ENCODE results near the gene PARP11. TPM values are rescaled to one million over a fixed set of nuclear protein-coding genes. Genes with fewer than 3 reads are reported as not detected.
"Not testable (repeated sequence)": the region's sequence is repeated elsewhere in the genome, so short reads cannot be mapped to it uniquely, and the experiment has no call there.

The PARP11 gene
- total RNA-seq, 1 donor = 5.6 TPM

DNA sequence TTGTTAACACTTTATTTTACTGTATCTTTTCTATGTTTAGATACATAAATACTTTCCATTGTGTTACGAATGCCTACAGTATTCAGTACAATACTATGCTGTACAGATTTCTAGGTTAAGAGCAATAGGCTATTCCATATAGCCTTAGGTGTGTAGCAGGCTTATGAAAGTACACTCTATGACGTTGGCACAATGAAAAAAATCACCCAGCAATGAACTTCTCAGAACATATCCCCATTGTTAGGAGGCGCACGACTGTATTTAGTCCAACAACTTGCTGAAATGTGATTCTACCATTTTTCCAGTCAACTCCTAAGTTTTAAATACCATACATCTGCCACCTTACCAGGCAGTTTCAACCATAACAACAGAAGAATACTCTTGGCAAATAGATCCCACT is 1.8 kb downstream of the PARP11 start:
- H3K4me3 ChIP-seq (ENCODE audit: low read depth, low read length) = peak overlapping the region; percentile 77
- no peak for DNase-seq (ENCODE audit: low read depth)
- TF ChIP-seq, protein P1, sequence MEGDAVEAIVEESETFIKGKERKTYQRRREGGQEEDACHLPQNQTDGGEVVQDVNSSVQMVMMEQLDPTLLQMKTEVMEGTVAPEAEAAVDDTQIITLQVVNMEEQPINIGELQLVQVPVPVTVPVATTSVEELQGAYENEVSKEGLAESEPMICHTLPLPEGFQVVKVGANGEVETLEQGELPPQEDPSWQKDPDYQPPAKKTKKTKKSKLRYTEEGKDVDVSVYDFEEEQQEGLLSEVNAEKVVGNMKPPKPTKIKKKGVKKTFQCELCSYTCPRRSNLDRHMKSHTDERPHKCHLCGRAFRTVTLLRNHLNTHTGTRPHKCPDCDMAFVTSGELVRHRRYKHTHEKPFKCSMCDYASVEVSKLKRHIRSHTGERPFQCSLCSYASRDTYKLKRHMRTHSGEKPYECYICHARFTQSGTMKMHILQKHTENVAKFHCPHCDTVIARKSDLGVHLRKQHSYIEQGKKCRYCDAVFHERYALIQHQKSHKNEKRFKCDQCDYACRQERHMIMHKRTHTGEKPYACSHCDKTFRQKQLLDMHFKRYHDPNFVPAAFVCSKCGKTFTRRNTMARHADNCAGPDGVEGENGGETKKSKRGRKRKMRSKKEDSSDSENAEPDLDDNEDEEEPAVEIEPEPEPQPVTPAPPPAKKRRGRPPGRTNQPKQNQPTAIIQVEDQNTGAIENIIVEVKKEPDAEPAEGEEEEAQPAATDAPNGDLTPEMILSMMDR (IDR thresholded peaks at IDR 0.05; ENCODE audit: insufficient read depth, low read length) = no peak

DNA sequence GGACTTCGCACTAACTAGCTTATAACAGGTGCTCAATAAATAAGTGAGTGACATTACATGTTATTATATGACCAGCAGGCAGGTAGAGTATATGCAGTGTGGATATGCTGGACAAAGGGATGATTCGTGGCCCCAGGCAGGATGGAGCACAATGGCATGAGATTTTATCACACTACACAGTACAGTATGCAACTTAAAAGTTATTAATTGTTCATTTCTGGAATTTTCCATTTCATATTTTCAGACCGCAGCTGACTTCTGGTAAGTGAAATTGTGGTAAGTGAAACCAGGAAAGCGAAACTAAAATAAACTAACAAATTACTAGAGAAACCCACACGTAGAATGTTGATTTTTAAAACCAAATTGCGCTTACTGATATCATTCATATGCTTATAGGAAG is 3.3 kb downstream of the PARP11 start:
- H3K4me3 ChIP-seq (ENCODE audit: low read depth, low read length) = no peak overlapping the region
- TF ChIP-seq, protein P1 (IDR thresholded peaks at IDR 0.05; ENCODE audit: insufficient read depth, low read length) = no peak
- no peak for DNase-seq (ENCODE audit: low read depth)

DNA sequence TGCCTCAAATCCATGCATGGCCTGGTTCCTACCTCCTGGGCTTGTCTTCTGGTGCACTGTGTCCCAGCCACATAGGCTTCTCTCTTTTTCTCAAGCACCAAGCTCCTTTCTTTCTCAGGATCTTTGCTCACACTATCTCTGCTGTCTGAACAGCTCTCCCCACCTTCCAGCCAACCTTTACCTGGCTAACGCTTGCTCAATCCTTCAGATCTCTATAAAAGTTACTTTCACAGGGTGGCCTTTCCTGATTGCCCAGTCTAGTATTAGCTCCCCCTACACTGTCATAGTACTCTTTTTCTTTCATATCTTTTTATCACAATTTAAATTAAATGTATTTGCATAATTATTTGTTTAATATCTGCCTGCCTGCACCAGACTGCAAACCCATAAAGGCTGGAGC is 3.8 kb downstream of the PARP11 start:
- no peak overlapping the region for H3K4me3 ChIP-seq (ENCODE audit: low read depth, low read length)
- DNase-seq (ENCODE audit: low read depth) = no peak
- TF ChIP-seq, protein P1 (IDR thresholded peaks at IDR 0.05; ENCODE audit: insufficient read depth, low read length) = no peak

GRCh38 chr12:3863756-3864155 is 9.4 kb downstream of the PARP11 start:
- H3K4me3 ChIP-seq (ENCODE audit: low read depth, low read length) = no peak overlapping the region
- TF ChIP-seq, protein P1 (IDR thresholded peaks at IDR 0.05; ENCODE audit: insufficient read depth, low read length) = no peak

GRCh38 chr12:3842517-3842916 is 30.7 kb downstream of the PARP11 start:
- TF ChIP-seq, protein P1 (IDR thresholded peaks at IDR 0.05; ENCODE audit: insufficient read depth, low read length) = no peak
- DNase-seq (ENCODE audit: low read depth) = no peak
- no peak overlapping the region for H3K4me3 ChIP-seq (ENCODE audit: low read depth, low read length)

More at GRCh38 chr12:3863756-3864155, 9.4 kb downstream of the PARP11 start:
- DNase-seq (ENCODE audit: low read depth) = no peak

DNA sequence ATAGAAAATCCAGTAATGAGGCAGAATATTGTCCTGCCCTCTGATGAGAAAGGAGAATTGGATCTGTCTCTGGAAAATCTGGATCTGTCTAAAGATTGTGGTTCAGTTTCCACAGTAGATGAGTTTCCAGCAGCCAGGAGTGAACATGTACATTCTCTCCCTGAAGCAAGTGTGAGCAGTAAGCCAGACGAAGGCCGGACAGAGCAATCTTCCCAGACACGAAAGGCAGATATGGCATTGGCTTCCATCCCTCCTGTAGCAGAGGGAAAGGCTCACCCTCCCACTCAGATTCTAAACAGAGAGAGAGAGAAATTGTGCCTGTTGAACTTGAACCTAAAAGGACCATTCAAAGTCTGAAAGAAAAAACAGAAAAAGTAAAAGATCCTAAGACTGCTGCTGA is 31.4 kb downstream of the PARP11 start:
- TF ChIP-seq, protein P1 (IDR thresholded peaks at IDR 0.05; ENCODE audit: insufficient read depth, low read length) = no peak
- H3K4me3 ChIP-seq (ENCODE audit: low read depth, low read length) = no peak overlapping the region
- no peak for DNase-seq (ENCODE audit: low read depth)

- DNase-seq (ENCODE audit: low read depth); H3K4me3 ChIP-seq (ENCODE audit: low read depth, low read length): not testable (repeated sequence)
These were observed 32.4 kb downstream of the PARP11 start for GRCh38 chr12:3840833-3841232.

- H3K4me3 ChIP-seq (ENCODE audit: low read depth, low read length); DNase-seq (ENCODE audit: low read depth): not testable (repeated sequence)
These were observed 33.5 kb downstream of the PARP11 start for GRCh38 chr12:3839745-3840144.

- not testable (repeated sequence) for H3K4me3 ChIP-seq (ENCODE audit: low read depth, low read length); DNase-seq (ENCODE audit: low read depth)
These were observed 34.3 kb downstream of the PARP11 start for GRCh38 chr12:3838701-3839548.

All from fibroblast of the aortic adventitia (primary cell).